H1 (cell line): ENCODE measurements around the gene MACROD1. TPM values are rescaled to one million over a fixed set of nuclear protein-coding genes. Genes with fewer than 3 reads are reported as not detected.

ENCODE experiments used
- CTCF ChIA-PET: fragments of 300-600 bp; sonication (Branson Sonifier 250); formaldehyde crosslinking; loops from one replicate; lab custom pipeline; 2021; ENCODE audit not compliant: partially characterized antibody; lab: Charles Lee
- POLR2A ChIA-PET: fragments of 300-600 bp; sonication (Branson Sonifier 250); formaldehyde crosslinking; loops from one replicate; lab custom pipeline; 2021; ENCODE audit warnings: inconsistent platforms; ENCODE audit not compliant: partially characterized antibody; lab: Charles Lee
- DNase-seq, 2 experiments: peaks; one replicate each; pipeline versions ENCODE4 v3.0.0 to v3.0.0-alpha.2; 2010 to 2022; ENCODE audit warnings: low spot score in 2 of 2, low read depth in 1 of 2, mixed read lengths in 1 of 2
- FAIRE-seq: peaks from 2 replicates; lab custom pipeline; 2011; peaks lifted over from hg19 to GRCh38; lab: Jason Lieb, UNC
- H2AFZ ChIP-seq: 2 replicates; pipeline ENCODE4 v1.8.1; 2012; ENCODE audit warnings: low read length, inconsistent platforms
- H2AK5ac ChIP-seq: 2 replicates; pipeline ENCODE4 v1.6.1; 2013; ENCODE audit warnings: low read depth, low read length
- H2BK120ac ChIP-seq: replicated peaks from 2 replicates; pipeline ENCODE3; 2013; ENCODE audit warnings: low read depth, low read length, inconsistent platforms
- H2BK12ac ChIP-seq: 2 replicates; pipeline ENCODE4 v1.6.1; 2013; ENCODE audit warnings: low read depth, low read length
- H2BK15ac ChIP-seq: 2 replicates; pipeline ENCODE4 v1.6.1; 2013; ENCODE audit warnings: low read length
- H2BK20ac ChIP-seq: 2 replicates; pipeline ENCODE4 v1.6.1; 2013; ENCODE audit warnings: low read length
- H2BK5ac ChIP-seq: 2 replicates; pipeline ENCODE4 v1.6.1; 2013; ENCODE audit warnings: low read depth, low read length
- H3K14ac ChIP-seq: 2 replicates; pipeline ENCODE4 v1.6.1; 2013; ENCODE audit warnings: inconsistent platforms; ENCODE audit not compliant: insufficient read length
- H3K18ac ChIP-seq: 2 replicates; pipeline ENCODE4 v1.6.1; 2013; ENCODE audit warnings: low read length; ENCODE audit errors: extremely low read depth
- H3K23ac ChIP-seq: 2 replicates; pipeline ENCODE4 v1.6.1; 2013; ENCODE audit warnings: inconsistent platforms; ENCODE audit not compliant: insufficient read length
- H3K23me2 ChIP-seq: 2 replicates; pipeline ENCODE4 v1.6.1; 2013; ENCODE audit warnings: low read depth, low read length
- H3K27ac ChIP-seq: 2 replicates; pipeline ENCODE4 v1.6.1; 2011; ENCODE audit warnings: low read depth, low read length, inconsistent platforms
- H3K27me3 ChIP-seq, 4 experiments: replicated peaks in 1 of 4; 1 replicate in 1 of 4; 2 replicates in 3 of 4; pipeline versions ENCODE4 v1.6.1 to v1.8.1; 2011 to 2013; ENCODE audit warnings: low read length in 3 of 4, mild to moderate bottlenecking in 3 of 4, inconsistent platforms in 2 of 4, mixed read lengths in 2 of 4, moderate library complexity in 1 of 4; ENCODE audit not compliant: control insufficient read depth in 3 of 4, insufficient read depth in 3 of 4; ENCODE audit errors: extremely low read depth in 1 of 4
- H3K36me3 ChIP-seq, 4 experiments: 2 replicates each; pipeline versions ENCODE4 v1.6.1 to v1.8.1; 2011 to 2013; ENCODE audit warnings: mild to moderate bottlenecking in 4 of 4, low read length in 3 of 4, moderate library complexity in 2 of 4, control low read depth in 1 of 4, inconsistent platforms in 1 of 4; ENCODE audit not compliant: insufficient read depth in 4 of 4, control insufficient read depth in 2 of 4
- H3K4ac ChIP-seq: replicated peaks from 2 replicates; pipeline ENCODE3; 2013; ENCODE audit warnings: low read length, low read depth, mixed read lengths, inconsistent platforms; ENCODE audit not compliant: insufficient read length
- H3K4me1 ChIP-seq, 4 experiments: replicated peaks in 1 of 4; 1 replicate in 1 of 4; 2 replicates in 3 of 4; pipeline versions ENCODE4 v1.6.1 to v1.8.1; 2011 to 2013; ENCODE audit warnings: low read length in 3 of 4, inconsistent platforms in 2 of 4, mixed read lengths in 1 of 4; ENCODE audit not compliant: insufficient read depth in 4 of 4, control insufficient read depth in 3 of 4
- H3K4me2 ChIP-seq, 2 experiments: 2 replicates each; pipeline versions ENCODE4 v1.6.1 to v1.8.1; 2011 to 2013; ENCODE audit warnings: low read depth in 2 of 2, low read length in 2 of 2, control low read depth in 1 of 2, inconsistent platforms in 1 of 2, mild to moderate bottlenecking in 1 of 2; ENCODE audit not compliant: insufficient read depth in 1 of 2
- H3K4me3 ChIP-seq, 4 experiments: fragments of 200-600, 300-600 bp in 1 of 4; sonication (generic), shearing (Covaris generic), sonication (Bioruptor Twin) in 1 of 4; 2 replicates each; pipeline versions ENCODE4 v1.5.1 to v1.8.1; 2011 to 2016; ENCODE audit warnings: low read length in 4 of 4, low read depth in 3 of 4, control low read depth in 2 of 4, inconsistent platforms in 2 of 4, mild to moderate bottlenecking in 2 of 4, mixed read lengths in 1 of 4, moderate library complexity in 1 of 4; ENCODE audit not compliant: insufficient read depth in 2 of 4; ENCODE audit errors: extremely low read depth in 1 of 4
- H3K56ac ChIP-seq: replicated peaks from 2 replicates; pipeline ENCODE3; 2013; ENCODE audit warnings: low read depth, mild to moderate bottlenecking, mixed read lengths, low read length, inconsistent platforms; ENCODE audit not compliant: insufficient read length
- H3K79me1 ChIP-seq: 2 replicates; pipeline ENCODE4 v1.6.1; 2013; ENCODE audit warnings: low read depth, low read length, control low read depth
- H3K79me2 ChIP-seq, 2 experiments: 2 replicates each; pipeline versions ENCODE4 v1.6.1 to v1.8.1; 2012 to 2013; ENCODE audit warnings: low read length in 2 of 2, mild to moderate bottlenecking in 2 of 2, inconsistent platforms in 1 of 2; ENCODE audit not compliant: insufficient read depth in 2 of 2, control insufficient read depth in 1 of 2
- H3K9ac ChIP-seq, 4 experiments: replicated peaks in 1 of 4; 1 replicate in 1 of 4; 2 replicates in 3 of 4; pipeline versions ENCODE4 v1.6.1 to v1.8.1; 2011 to 2013; ENCODE audit warnings: low read depth in 3 of 4, low read length in 3 of 4, control low read depth in 2 of 4, mild to moderate bottlenecking in 2 of 4, moderate library complexity in 2 of 4, inconsistent platforms in 1 of 4; ENCODE audit errors: extremely low read depth in 1 of 4
- H3K9me3 ChIP-seq, 2 experiments: 2 replicates each; pipeline versions ENCODE4 v1.6.1 to v1.8.1; 2012 to 2013; ENCODE audit warnings: mild to moderate bottlenecking in 2 of 2, moderate library complexity in 2 of 2, control low read depth in 1 of 2, inconsistent platforms in 1 of 2, low read depth in 1 of 2, low read length in 1 of 2, mixed read lengths in 1 of 2; ENCODE audit not compliant: insufficient read depth in 2 of 2
- H4K20me1 ChIP-seq, 2 experiments: replicated peaks in 1 of 2; 2 replicates each; pipeline versions ENCODE3 to v1.8.1; 2011 to 2013; ENCODE audit warnings: inconsistent platforms in 2 of 2, low read length in 2 of 2, mild to moderate bottlenecking in 1 of 2; ENCODE audit not compliant: insufficient read depth in 2 of 2, control insufficient read depth in 1 of 2
- H4K5ac ChIP-seq: 2 replicates; pipeline ENCODE4 v1.6.1; 2013; ENCODE audit warnings: low read length, low read depth, mixed read lengths, inconsistent platforms; ENCODE audit not compliant: insufficient read length
- H4K8ac ChIP-seq: 2 replicates; pipeline ENCODE4 v1.8.0; 2013; ENCODE audit warnings: mild to moderate bottlenecking, moderate library complexity, low read length, inconsistent platforms; ENCODE audit not compliant: insufficient read depth; ENCODE audit errors: extremely low read depth
- H4K91ac ChIP-seq: replicated peaks from 2 replicates; pipeline ENCODE3; 2013; ENCODE audit warnings: low read length, mixed read lengths, inconsistent platforms; ENCODE audit not compliant: insufficient read length
- ATF2 ChIP-seq: IDR thresholded peaks from 2 replicates; pipeline ENCODE4 v1.6.1; 2012; ENCODE audit warnings: low read length, inconsistent platforms
- ATF3 ChIP-seq: IDR thresholded peaks from 2 replicates; pipeline ENCODE4 v1.6.1; 2011; ENCODE audit warnings: low read depth, mild to moderate bottlenecking, low read length; ENCODE audit not compliant: insufficient read depth
- CBX5 ChIP-seq: fragments of 300-800, 300-1000 bp; sonication (generic); IDR thresholded peaks from 2 replicates; pipeline ENCODE4 v1.7.1; 2016; ENCODE audit warnings: antibody characterized with exemption, low read length, low read depth
- CHD1 ChIP-seq: IDR thresholded peaks from 2 replicates; pipeline ENCODE4 v1.6.1; 2012; ENCODE audit warnings: low read depth, low read length, improper control_type of control experiment
- CHD2 ChIP-seq: IDR thresholded peaks from 2 replicates; pipeline ENCODE4 v1.6.1; 2012; ENCODE audit warnings: low read length, improper control_type of control experiment
- EZH2 ChIP-seq: fragments of 200-600 bp; sonication (generic); IDR thresholded peaks from 2 replicates; pipeline ENCODE4 v1.7.1; 2012; ENCODE audit warnings: low read depth, mild to moderate bottlenecking, moderate library complexity, low read length, inconsistent platforms; ENCODE audit not compliant: severe bottlenecking
- KDM5A ChIP-seq: fragments of 200-600 bp; IDR thresholded peaks from 2 replicates; pipeline ENCODE4 v1.7.1; 2012; ENCODE audit warnings: mild to moderate bottlenecking, low read length, inconsistent platforms, mixed read lengths
- POLR2A ChIP-seq, 2 experiments: IDR thresholded peaks; 1 replicate in 1 of 2; 2 replicates in 1 of 2; pipeline ENCODE4 v1.6.1; 2011; ENCODE audit warnings: low read depth in 2 of 2, low read length in 2 of 2, mild to moderate bottlenecking in 2 of 2; ENCODE audit errors: control extremely low read depth in 1 of 2
- RNF2 ChIP-seq: fragments of 200-900, 300-1000 bp; sonication (generic); IDR thresholded peaks from 2 replicates; pipeline ENCODE4 v1.7.1; 2016; ENCODE audit warnings: borderline replicate concordance, low read depth, mild to moderate bottlenecking, antibody characterized with exemption, low read length; ENCODE audit not compliant: poor library complexity, severe bottlenecking; ENCODE audit errors: missing control alignments
- SIRT6 ChIP-seq: IDR thresholded peaks from one replicate; pipeline ENCODE4 v1.7.1; 2012; ENCODE audit warnings: low read length, inconsistent platforms
- SP4 ChIP-seq: IDR thresholded peaks from 2 replicates; pipeline ENCODE4 v1.6.1; 2012; ENCODE audit warnings: low read length, inconsistent platforms
- SRF ChIP-seq: IDR thresholded peaks from 2 replicates; pipeline ENCODE4 v1.6.1; 2011; ENCODE audit warnings: mild to moderate bottlenecking, low read depth, low read length, moderate library complexity
- WGBS, 2 experiments: shearing (Covaris generic) in 1 of 2; methylation state at CpG; one replicate each; pipeline versions ENCODE4 v1.1.6 to v1.1.7; 2013 to 2015; ENCODE audit warnings: low lambda C conversion rate in 2 of 2, mixed read lengths in 2 of 2, inconsistent platforms in 1 of 2, low coverage in 1 of 2, missing lambda C conversion rate in 1 of 2; ENCODE audit not compliant: insufficient replicate concordance in 2 of 2, insufficient coverage in 1 of 2, insufficient read length in 1 of 2; ENCODE audit errors: extremely low coverage in 1 of 2, missing lambda C conversion rate in 1 of 2; 5-methylcytosine and 5-hydroxymethylcytosine counted together
- polyA plus RNA-seq, 7 experiments: library from polyadenylated mRNA; depleted of rRNA in 3 of 7; stranded (reverse) in 5 of 7; unstranded in 2 of 7; fragments of >200 nt in 5 of 7; fragments of 200-250 nt in 2 of 7; gene quantifications; 1 replicate in 5 of 7; 2 replicates in 1 of 7; 4 replicates in 1 of 7; pipeline versions ENCODE4 v1.2.1 to v1.2.3, GENCODE V29; 2011 to 2013; ENCODE audit warnings: missing spikeins in 2 of 7, mixed read lengths in 2 of 7
- total RNA-seq: library from RNA; stranded (reverse); fragmentation: NEBNext Ultra II Directional; extraction: Animal tissue kit (Norgen Biotek cat#: 25700); gene quantifications from 2 replicates; pipeline ENCODE4 v1.2.1, GENCODE V29; 2021

The MACROD1 gene
- total and polyA plus RNA-seq, 2 of the 8 experiments (the other 6 are each of a cell fraction or from before 2014, with no cell fraction given): 19.5 to 34.1 TPM

- Histone ChIP-seq H3K79me1 (no peaks in the 10 kb centered on the region; the same call in 1 of the 2 replicates), H3K9ac (no peak overlapping the region), H3K14ac (no peak overlapping the region), H2BK15ac (no peak overlapping the region), H3K4me1 (peaks cover 0 to 8% (median 4%) of the 10 kb centered on the region in 4 experiments; a peak in 4 of 7 replicates), H3K9me3 (peaks cover 0 to 6% of the 10 kb centered on the region in 2 experiments; a peak in 1 of 4 replicates), H3K56ac (no peak overlapping the region), H3K27me3 (peaks cover 4 to 68% (median 43%) of the 10 kb centered on the region in 4 experiments), H3K79me2 (no peaks in the 10 kb centered on the region), H3K4me3 (no peak overlapping the region), H3K18ac (no peak overlapping the region), H4K91ac (no peak overlapping the region), H2BK20ac (no peak overlapping the region), H3K36me3 (no peaks in the 10 kb centered on the region), H3K4ac (no peak overlapping the region), H2BK5ac (no peak overlapping the region), H3K27ac (no peak overlapping the region), H2AK5ac (no peak overlapping the region), H4K20me1 (peaks cover 3 to 5% of the 10 kb centered on the region in 2 experiments), H4K8ac (no peak overlapping the region), H3K4me2 (no peak overlapping the region), H2BK12ac (no peak overlapping the region), H4K5ac (no peak overlapping the region), H3K23ac (no peak overlapping the region), H2AFZ (no peak overlapping the region), H2BK120ac (no peak overlapping the region), H3K23me2 (peaks cover 12% of the 10 kb centered on the region; the same call in 1 of the 2 replicates)
- DNase-seq: no peak
- WGBS, 2 experiments: 91% methylated on average over 11 of the region's 11 CpGs; no CpG with 5 or more reads in 1 of the 2 experiments
- FAIRE-seq: no peak
- ChIA-PET CTCF (interaction anchor here (0.9 to 8.2 kb wide), 9 partner anchors 7 to 149 kb away, joined by 3 to 74 read pairs (median 4); no protein-coding TSS in a partner anchor), POLR2A (interaction anchor here (1.0 to 1.8 kb wide), 5 partner anchors 17 to 152 kb away, joined by 3 to 5 read pairs (median 4); partner anchors contain the start of genes MACROD1 and OTUB1)
- TF ChIP-seq EZH2 (no peak), ATF3 (no peak), CHD1 (no peak), SIRT6 (no peak), SP4 (no peak), CBX5 (no peak), ATF2 (no peak), KDM5A (no peak), POLR2A (IDR thresholded peaks at IDR 0.05; ENCODE audit: control extremely low read depth in 1 of 2, low read depth in 2 of 2, low read length in 2 of 2) (no peak), CHD2 (no peak), SRF (no peak), RNF2 (no peak)
Observed at GRCh38 chr11:64014356-64014755, 151.6 kb downstream of the MACROD1 start.
